Activated CD4-positive, alpha-beta T cell treated with anti-CD3 and anti-CD28 coated beads, Interleukin-2, amount 10 ng/mL, durations not matched to agents 24 days and 14 days (primary cell): ENCODE data around the gene TWNK. TPM values are rescaled to one million over a fixed set of nuclear protein-coding genes. Genes with fewer than 3 reads are reported as not detected.

Experiments
- DNase-seq: peaks from one replicate; pipeline ENCODE4 v3.0.0; 2022
- H3K27ac Mint-ChIP-seq: one replicate; pipeline ENCODE4 v1.8.0; 2022; ENCODE audit warnings: mild to moderate bottlenecking, mixed read lengths
- H3K27me3 Mint-ChIP-seq: one replicate; pipeline ENCODE4 v1.8.0; 2022; ENCODE audit warnings: mixed read lengths
- H3K36me3 Mint-ChIP-seq: one replicate; pipeline ENCODE4 v1.8.0; 2022; ENCODE audit warnings: low read depth, mild to moderate bottlenecking, mixed read lengths
- H3K4me1 Mint-ChIP-seq: one replicate; pipeline ENCODE4 v1.8.0; 2021; ENCODE audit warnings: mixed read lengths
- H3K4me3 Mint-ChIP-seq: one replicate; pipeline ENCODE4 v1.8.0; 2022; ENCODE audit warnings: mild to moderate bottlenecking, moderate library complexity, mixed read lengths
- H3K9me3 Mint-ChIP-seq: one replicate; pipeline ENCODE4 v1.8.0; 2021; ENCODE audit warnings: mixed read lengths
- intact Hi-C: fragments of 100-400 bp; cut with micrococcal nuclease; formaldehyde crosslinking; loops from one replicate; pipeline ENCODE4 v1.15.1; 2023
- total RNA-seq: library from RNA; stranded (reverse); gene quantifications from 2 replicates; pipeline ENCODE4 v1.2.3, GENCODE V29; 2022

TWNK gene
- total RNA-seq, 1 donor from 2014 or later = 41.1 TPM

GRCh38 chr10:100980711-100981110 lies 6.6 kb upstream of the TWNK start:
- Mint-ChIP-seq H3K27me3 (no peaks in the 10 kb centered on the region), H3K4me3 (no peak overlapping the region), H3K9me3 (no peaks in the 10 kb centered on the region), H3K4me1 (peaks cover 7% of the 10 kb centered on the region), H3K36me3 (peaks cover 4% of the 10 kb centered on the region), H3K27ac (no peak overlapping the region)
- no peak for DNase-seq
- intact Hi-C loops = no loop called here

DNA sequence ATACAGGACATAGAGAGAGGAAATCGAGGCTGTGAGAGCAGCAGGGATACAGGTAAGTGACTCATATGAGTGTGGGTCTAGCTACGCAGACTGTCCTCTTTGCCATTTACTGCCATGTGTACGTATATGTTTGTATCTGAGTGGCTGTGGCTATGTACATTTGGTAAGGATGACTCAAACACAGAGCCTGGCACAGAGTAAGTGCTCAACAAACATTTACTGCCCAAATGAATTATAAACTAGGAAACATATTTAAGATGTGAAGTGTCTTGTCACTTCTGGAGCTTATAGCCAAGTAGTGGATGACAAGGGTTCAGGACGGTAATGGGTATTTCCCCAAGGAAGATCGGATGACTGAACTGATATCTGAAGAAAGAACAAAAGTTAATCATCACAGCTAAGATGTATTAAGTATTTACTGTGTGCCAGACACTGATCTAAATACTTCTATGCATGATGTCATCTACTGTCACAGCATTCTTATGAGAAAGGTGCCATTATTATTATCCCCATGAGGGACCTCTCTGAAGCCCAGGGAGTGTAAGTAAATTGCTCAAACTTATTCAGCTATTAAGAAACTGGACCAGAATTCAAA lies 6.1 kb upstream of the TWNK start:
- H3K9me3 Mint-ChIP-seq = no peaks in the 10 kb centered on the region
- H3K27ac Mint-ChIP-seq = no peak overlapping the region
- no peaks in the 10 kb centered on the region for H3K27me3 Mint-ChIP-seq
- peaks cover 11% of the 10 kb centered on the region for H3K4me1 Mint-ChIP-seq
- DNase-seq = no peak
- intact Hi-C loops = no loop called here
- H3K36me3 Mint-ChIP-seq = peaks cover 4% of the 10 kb centered on the region
- no peak overlapping the region for H3K4me3 Mint-ChIP-seq

GRCh38 chr10:100982916-100983830 lies 4.2 kb upstream of the TWNK start:
- Mint-ChIP-seq H3K27me3 (no peaks in the 10 kb centered on the region), H3K36me3 (peaks cover 11% of the 10 kb centered on the region), H3K4me3 (no peak overlapping the region), H3K9me3 (no peaks in the 10 kb centered on the region), H3K4me1 (peaks cover 19% of the 10 kb centered on the region), H3K27ac (no peak overlapping the region)
- DNase-seq = no peak
- intact Hi-C loops = no loop called here

DNA sequence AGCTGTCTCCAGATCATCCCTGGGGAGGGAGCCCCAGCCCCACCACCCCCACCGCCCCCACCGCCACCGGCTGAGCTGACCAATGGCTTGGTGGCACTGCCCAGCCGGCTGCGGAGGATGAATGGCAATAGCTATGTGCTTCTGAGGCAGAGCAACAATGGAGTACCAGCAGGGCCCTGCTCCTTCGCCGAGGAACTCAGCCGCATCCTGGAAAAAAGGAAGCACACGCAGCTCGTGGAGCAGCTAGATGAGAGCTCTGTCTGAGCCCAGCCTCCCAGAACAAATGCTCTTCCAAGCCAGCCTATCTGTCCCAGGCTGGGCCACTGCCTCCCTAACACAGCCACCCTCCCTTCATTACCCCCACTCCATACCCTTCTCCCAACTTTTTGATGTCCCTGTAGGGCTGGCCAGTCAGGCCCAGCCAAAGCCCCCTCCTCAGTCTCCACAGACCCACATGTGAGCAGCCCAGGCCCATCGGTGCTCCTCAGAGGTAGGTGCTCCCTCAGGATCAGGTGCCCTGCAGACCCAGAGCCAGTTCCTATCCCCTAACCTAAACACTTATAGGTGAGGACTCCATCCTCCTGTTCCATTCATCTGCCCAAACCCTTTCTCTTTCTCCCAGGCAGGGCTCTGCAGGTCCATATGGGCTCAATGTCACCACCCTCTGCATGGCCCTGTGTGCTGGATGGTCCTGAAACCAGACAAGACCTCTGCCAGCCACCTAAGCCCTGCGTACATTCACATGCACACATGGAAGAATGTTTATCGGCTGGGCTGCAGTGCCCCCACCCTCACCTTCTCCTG lies 3.3 kb upstream of the TWNK start:
- intact Hi-C loops = no loop called here
- no peaks in the 10 kb centered on the region for H3K27me3 Mint-ChIP-seq
- no peaks in the 10 kb centered on the region for H3K9me3 Mint-ChIP-seq
- peaks cover 19% of the 10 kb centered on the region for H3K4me1 Mint-ChIP-seq
- no peak overlapping the region for H3K27ac Mint-ChIP-seq
- no peak overlapping the region for H3K4me3 Mint-ChIP-seq
- DNase-seq = no peak
- peaks cover 11% of the 10 kb centered on the region for H3K36me3 Mint-ChIP-seq

DNA sequence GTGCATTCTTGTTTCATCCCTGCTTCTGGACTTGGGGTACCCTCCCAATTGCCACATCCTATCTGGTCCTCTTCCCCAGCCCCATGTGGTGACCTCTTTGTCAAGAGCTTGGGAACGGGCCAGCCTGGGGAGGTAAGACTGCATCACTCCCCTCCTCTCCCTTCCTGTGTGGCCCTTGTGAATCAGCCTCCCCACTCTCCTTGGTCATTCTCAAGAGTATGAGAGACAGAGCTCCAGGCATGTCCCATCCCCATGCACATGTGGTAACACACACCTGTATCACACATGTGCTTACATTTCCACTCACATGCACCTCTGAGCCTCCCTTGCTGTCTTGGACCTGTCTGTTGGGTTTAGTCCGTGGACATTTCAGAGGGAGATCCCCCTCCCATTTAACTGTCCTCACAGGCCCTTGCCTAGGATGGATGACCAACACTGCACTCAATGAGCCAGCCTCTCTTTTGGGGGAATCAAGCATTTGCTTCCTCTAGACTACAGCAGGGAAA lies 2.6 kb upstream of the TWNK start:
- Mint-ChIP-seq H3K27ac (no peak overlapping the region), H3K9me3 (no peaks in the 10 kb centered on the region), H3K4me1 (peaks cover 21% of the 10 kb centered on the region), H3K36me3 (peaks cover 18% of the 10 kb centered on the region), H3K27me3 (no peaks in the 10 kb centered on the region), H3K4me3 (no peak overlapping the region)
- no peak for DNase-seq
- intact Hi-C loops = no loop called here

DNA sequence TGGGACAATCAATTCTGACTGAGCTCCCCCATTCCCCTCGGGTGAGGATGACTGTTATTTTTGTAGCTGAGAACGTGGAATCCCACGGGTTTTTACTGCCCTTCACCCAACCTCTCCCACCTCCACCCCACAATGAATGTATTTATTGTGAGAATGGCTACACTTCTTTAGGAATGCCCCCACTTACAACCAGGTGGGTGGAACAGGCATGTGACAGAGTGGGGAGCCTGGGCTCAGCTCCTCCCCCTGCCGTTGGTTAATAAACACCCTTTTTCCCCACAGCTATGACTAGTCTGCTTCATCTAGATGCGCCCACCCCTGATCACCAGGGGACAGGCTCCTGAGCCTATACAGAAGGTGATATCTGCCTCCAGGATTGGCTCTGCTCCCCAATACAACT lies 2.0 kb upstream of the TWNK start:
- Mint-ChIP-seq H3K9me3 (no peaks in the 10 kb centered on the region), H3K36me3 (peaks cover 21% of the 10 kb centered on the region), H3K4me3 (peak overlapping the region; percentile 38), H3K27ac (no peak overlapping the region), H3K27me3 (no peaks in the 10 kb centered on the region), H3K4me1 (peaks cover 22% of the 10 kb centered on the region)
- intact Hi-C loops = no loop called here
- no peak for DNase-seq

- H3K4me1 Mint-ChIP-seq = peaks cover 27% of the 10 kb centered on the region
- intact Hi-C loops = loop anchor here (2.0 kb wide), 1 partner anchor 74 kb away; the partner anchor contains the start of gene SLF2
- no peaks in the 10 kb centered on the region for H3K9me3 Mint-ChIP-seq
- peaks cover 33% of the 10 kb centered on the region for H3K36me3 Mint-ChIP-seq
- no peak for DNase-seq
- H3K27me3 Mint-ChIP-seq = no peaks in the 10 kb centered on the region
- peak overlapping the region; percentile 85 for H3K27ac Mint-ChIP-seq
- peak overlapping the region; percentile 95 for H3K4me3 Mint-ChIP-seq
These were observed 756 bp upstream of the TWNK start for GRCh38 chr10:100986623-100986951.

DNA sequence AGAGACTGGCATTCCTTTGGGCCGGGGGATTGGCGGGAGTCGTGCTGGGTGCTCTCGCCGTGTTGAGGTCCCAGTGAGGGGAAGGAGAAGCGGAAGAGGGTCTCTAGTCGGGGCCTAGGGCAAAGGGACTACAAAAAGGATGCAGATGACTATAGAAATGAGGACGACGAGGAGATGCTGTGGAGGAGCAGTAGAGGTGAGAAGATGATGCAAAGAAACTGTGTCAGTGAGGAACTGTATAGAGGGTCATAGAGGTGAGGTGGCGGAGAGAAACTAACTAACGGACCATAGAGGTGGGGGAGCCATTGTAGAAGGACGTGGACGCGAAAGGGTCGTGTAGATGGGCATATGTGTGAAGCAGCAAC lies 324 bp downstream of the TWNK start:
- intact Hi-C loops = loop anchor here (1.0 to 2.0 kb wide), 2 partner anchors 10 to 75 kb away; partner anchors contain the start of gene SLF2
- Mint-ChIP-seq H3K9me3 (no peaks in the 10 kb centered on the region), H3K36me3 (peaks cover 36% of the 10 kb centered on the region), H3K4me3 (peak overlapping the region; percentile 95), H3K4me1 (peaks cover 27% of the 10 kb centered on the region), H3K27ac (peak overlapping the region; percentile 85), H3K27me3 (no peaks in the 10 kb centered on the region)
- no peak for DNase-seq

DNA sequence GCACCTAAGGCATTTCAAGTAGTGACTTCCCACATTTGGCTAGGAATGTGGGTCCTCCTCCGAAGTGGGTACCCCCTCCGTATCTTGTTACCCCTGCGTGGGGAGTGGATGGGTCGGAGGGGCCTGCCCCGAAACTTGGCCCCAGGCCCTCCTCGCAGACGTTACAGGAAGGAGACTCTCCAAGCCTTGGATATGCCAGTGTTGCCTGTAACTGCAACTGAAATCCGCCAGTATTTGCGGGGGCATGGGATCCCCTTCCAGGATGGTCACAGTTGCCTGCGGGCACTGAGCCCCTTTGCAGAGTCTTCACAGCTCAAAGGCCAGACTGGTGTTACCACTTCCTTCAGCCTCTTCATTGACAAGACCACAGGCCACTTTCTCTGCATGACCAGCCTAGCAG lies 823 bp downstream of the TWNK start:
- H3K9me3 Mint-ChIP-seq = no peaks in the 10 kb centered on the region
- H3K4me3 Mint-ChIP-seq = peak overlapping the region; percentile 95
- H3K27ac Mint-ChIP-seq = peak overlapping the region; percentile 85
- peaks cover 27% of the 10 kb centered on the region for H3K4me1 Mint-ChIP-seq
- intact Hi-C loops = no loop called here
- peaks cover 37% of the 10 kb centered on the region for H3K36me3 Mint-ChIP-seq
- DNase-seq = no peak
- H3K27me3 Mint-ChIP-seq = no peaks in the 10 kb centered on the region

- Mint-ChIP-seq H3K4me1 (peaks cover 27% of the 10 kb centered on the region), H3K27ac (no peak overlapping the region), H3K9me3 (no peaks in the 10 kb centered on the region), H3K4me3 (peak overlapping the region; percentile 95), H3K36me3 (peaks cover 45% of the 10 kb centered on the region), H3K27me3 (no peaks in the 10 kb centered on the region)
- DNase-seq = no peak
- intact Hi-C loops = no loop called here
These were observed 1.7 kb downstream of the TWNK start for GRCh38 chr10:100989088-100989487.

GRCh38 chr10:100993986-100994708 lies 6.8 kb downstream of the TWNK start:
- H3K27me3 Mint-ChIP-seq = no peaks in the 10 kb centered on the region
- no peaks in the 10 kb centered on the region for H3K9me3 Mint-ChIP-seq
- H3K27ac Mint-ChIP-seq = no peak overlapping the region
- intact Hi-C loops = no loop called here
- H3K4me1 Mint-ChIP-seq = peaks cover 27% of the 10 kb centered on the region
- H3K36me3 Mint-ChIP-seq = peaks cover 43% of the 10 kb centered on the region
- no peak for DNase-seq
- no peak overlapping the region for H3K4me3 Mint-ChIP-seq

DNA sequence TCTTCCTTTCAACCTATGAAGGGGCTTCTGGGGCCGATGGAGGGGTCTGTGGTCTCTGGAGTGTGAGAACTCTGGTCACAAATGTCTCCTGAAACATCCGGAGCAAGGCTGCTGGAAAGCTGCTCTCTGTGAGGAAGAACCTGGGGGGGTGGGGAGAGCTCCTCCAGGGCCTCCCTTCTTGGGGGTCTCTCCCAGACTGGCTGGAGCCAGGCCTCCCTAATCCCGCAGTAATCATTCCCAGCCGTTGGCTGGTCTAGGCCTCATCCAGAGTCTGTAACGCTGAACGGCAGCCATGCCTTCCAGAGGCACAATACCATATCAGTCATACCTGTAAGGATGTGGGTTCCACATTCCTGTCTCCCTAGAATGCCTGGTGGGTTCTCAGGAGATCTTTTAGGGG lies 7.8 kb downstream of the TWNK start:
- Mint-ChIP-seq H3K4me3 (no peak overlapping the region), H3K27me3 (no peaks in the 10 kb centered on the region), H3K4me1 (peaks cover 25% of the 10 kb centered on the region), H3K27ac (no peak overlapping the region), H3K36me3 (peaks cover 36% of the 10 kb centered on the region), H3K9me3 (no peaks in the 10 kb centered on the region)
- DNase-seq = no peak
- intact Hi-C loops = no loop called here

DNA sequence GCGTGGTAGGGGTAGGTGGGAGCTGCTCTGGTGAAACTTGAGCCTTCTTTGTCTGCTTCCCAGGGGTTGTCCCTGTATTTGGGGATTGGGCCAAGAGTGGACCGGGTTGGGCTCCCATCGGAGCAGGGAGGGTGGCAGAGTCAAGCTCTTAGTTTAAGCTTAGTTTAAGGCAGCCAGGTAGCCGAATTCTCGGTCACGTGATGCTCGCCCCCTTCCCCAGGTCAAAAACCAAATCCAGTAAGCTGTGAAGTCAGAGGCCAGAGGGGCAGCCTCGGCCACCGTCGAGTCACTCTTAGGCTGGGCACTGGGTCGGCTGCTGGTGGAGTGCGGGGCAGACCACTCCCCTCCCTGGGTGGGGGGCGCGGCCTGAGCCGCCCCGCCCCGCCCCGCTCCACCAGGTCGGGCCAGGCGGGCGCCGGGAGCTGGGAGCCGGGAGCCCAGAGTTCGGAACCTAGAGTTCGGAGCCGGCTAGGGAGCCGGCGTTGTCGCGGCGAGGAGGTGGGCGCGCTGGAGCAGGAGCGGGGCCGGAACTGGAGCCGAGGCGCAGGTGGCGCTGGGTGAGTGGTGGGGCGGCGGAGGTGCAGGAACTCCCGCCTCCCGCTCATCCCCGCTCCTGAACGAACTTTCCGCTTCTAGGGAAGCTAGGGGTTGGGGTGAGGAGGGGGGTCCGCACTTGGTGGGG lies 9.5 kb downstream of the TWNK start:
- H3K4me3 Mint-ChIP-seq = peak overlapping the region; percentile 83
- H3K36me3 Mint-ChIP-seq = peaks cover 22% of the 10 kb centered on the region
- no peaks in the 10 kb centered on the region for H3K27me3 Mint-ChIP-seq
- peaks cover 22% of the 10 kb centered on the region for H3K4me1 Mint-ChIP-seq
- H3K27ac Mint-ChIP-seq = peak overlapping the region; percentile 89
- H3K9me3 Mint-ChIP-seq = no peaks in the 10 kb centered on the region
- DNase-seq = peak; percentile 83
- intact Hi-C loops = loop anchor here (1.0 kb wide), 3 partner anchors 10 to 35 kb away; partner anchors contain the start of genes MRPL43, SEMA4G and TWNK
